Stimulated activated CD8-positive, alpha-beta memory T cell treated with anti-CD3 and anti-CD28 coated beads, Interleukin-15, amount 100 ng/mL, for 48 hours (primary cell): ENCODE results near the gene BIN1.

Source experiments
- DNase-seq, 2 donors: peaks; one replicate each; pipeline ENCODE4 v3.0.0-alpha.2; 2020; ENCODE audit warnings: low read depth in 2 of 2

Gene BIN1

DNA sequence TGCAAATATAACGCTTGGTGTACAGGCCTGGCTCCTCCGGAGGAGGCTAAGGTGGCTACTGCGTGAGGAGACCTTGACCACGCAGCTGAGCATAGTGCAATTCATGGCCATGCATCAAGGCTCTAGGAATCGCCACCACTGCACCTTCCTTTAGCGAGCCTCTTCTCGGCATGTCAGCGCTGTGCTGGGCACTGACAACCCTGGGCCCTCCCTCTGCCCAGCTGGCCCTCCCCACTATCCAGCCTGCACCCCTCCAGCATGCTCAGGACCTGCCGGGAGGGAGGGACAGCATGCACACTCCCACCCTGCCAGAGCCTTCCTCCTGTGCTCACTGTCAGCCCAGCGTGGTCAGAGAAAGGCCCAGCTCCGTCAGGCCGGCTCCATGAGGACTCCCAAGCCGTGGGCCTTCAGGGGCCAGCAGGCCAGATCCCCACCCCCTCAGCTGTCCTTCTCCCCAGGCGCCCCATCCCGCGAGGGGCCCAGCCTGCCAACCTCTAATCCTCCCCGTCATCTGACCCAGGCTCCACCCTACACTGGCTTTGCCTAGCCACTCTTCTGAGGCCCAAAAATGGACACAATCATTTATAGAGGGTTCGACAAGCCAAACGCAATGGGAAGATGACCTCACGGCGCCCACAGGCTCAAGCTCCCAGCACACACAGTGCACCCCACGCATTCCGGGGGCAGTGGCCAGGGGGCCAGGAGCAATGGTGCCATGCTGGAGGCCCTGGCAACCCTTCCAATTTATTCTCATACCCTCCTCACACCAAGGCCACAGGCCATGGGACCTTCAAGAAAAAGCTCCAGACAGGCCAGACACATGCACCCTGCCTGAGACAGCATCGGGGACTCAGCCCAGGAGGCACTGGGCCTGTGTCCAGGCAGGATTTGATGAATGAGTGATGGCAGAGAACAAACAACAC, 3.5 kb downstream of the BIN1 start:
- no peak for DNase-seq

DNA sequence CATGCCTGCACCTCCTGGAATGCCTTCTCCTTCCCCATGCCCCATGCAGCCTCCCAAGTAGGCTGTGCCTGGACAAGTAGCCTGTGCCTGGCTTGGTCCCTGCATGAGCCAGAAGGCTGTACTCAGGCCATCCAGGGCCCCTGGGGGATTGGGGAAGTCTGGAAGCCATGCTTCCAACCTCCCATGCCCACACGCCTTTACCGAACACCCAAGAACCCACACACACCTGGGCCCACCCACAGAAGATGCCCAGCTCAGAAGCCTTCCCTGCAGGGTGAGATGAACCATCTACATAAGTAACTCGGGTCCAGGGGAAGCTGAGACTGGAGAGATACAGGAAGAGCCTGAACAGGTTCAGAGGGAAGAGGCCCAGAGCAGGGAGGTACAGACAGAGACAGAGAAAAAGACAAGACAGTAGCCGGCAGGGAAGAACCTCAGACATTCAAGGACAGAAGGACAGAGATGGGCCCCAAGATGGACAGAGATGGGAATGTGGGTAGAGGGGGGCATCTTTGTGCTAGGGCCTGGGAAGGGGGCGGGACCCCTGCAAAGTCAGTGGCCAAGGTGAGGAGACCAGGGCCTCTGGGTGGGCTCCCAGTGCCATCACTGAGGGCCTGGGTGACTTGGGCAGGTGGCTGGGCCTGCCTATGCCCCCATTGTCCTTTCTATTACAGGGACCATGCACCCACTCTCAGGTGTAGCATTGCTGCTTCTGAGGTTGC, 4.3 kb downstream of the BIN1 start:
- no peak for DNase-seq

GRCh38 chr2:127101756-127102477, 5.0 kb downstream of the BIN1 start:
- no peak for DNase-seq

GRCh38 chr2:127101048-127101611, 5.8 kb downstream of the BIN1 start:
- DNase-seq, result no peak

DNA sequence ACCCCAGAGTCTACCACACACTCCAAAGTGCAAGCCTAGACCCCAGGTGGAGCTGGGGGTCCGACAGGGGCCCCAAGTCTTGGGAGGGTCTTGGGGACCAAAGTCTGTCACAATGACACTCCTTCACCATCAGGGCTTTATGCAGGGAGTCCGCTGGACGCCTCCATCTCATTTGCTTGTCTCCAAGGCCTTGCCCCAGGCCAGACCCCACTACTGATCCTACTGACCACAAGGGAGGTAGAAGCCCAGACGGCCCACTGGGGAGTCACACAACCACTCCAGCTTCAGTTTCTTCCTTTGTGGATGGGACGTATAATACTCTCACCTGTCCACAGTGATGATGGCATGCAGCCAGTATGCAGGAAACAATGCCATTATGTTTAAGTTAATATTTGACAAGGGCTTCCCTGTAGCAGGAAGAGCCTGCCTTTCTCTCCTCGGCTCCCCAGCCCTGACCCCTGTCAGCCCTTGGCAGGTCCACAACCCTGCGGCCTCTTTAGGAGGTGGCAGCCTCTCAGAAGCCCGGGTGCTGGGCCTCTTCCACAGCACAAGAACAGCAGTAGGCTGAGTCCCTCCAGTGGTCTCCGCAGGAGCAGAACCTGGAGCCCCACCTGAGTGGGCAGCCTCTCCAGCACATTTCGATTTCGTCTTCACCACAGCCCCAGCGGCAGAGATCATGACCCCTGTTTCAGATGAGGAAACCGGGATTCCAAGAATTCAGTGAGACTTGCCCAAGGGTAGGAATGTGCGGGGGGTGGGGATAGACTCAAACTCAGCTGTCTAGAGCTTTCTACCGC, 6.5 kb downstream of the BIN1 start:
- no peak for DNase-seq

- DNase-seq, result no peak
These were observed 8.2 kb downstream of the BIN1 start for GRCh38 chr2:127098711-127099110.

- no peak for DNase-seq
These were observed 8.9 kb downstream of the BIN1 start for GRCh38 chr2:127097841-127098651.

DNA sequence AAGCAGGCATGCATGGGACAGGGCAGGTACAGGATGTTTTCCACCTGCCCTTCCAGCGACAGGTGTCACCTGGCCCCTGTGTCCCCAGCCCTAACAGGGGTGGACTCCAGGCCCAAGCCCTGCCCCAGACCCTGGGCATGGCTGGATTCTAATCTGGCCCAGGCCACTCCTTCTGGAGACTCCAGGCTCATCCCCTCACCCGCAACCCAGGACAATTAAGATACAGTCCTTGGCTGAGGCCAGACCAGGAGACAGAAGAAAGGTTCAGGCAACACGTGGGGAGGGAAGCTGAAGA, 9.5 kb downstream of the BIN1 start:
- DNase-seq, result no peak

DNA sequence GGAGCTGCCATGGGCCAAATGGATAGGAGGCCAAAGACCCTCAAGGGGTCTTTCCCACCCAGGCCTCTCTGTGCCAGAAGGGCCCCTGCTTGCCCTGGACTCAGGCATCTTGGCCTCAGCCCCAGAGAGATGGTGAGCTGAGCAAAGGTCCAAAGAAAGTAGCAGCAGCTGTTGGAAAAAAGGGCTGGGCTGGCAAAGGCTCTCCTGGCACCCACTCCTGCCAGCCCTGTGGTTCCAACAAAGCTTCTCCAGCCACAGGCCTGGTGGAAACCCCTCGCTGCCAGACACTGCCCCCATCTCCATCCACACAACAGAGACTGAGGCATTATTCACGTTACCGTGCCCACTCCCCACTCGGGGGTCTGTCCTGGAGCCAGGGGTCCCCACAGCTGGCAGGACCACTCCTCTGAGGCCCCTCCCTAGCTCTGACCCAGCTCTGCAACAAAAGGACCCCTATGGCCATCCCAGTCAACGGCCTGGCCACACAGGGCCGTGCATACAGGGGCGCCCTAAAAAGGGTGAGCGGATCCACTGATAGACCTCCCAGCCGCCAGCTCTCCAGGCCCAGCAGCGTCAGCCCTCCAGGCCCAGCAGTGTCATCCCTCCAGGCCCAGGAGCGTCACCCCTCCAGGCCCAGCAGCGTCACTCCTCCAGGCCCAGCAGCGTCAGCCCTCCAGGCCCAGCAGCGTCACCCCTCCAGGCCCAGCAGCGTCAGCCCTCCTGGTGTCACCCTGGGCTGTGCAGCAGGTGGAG, 10.1 kb downstream of the BIN1 start:
- no peak for DNase-seq

DNA sequence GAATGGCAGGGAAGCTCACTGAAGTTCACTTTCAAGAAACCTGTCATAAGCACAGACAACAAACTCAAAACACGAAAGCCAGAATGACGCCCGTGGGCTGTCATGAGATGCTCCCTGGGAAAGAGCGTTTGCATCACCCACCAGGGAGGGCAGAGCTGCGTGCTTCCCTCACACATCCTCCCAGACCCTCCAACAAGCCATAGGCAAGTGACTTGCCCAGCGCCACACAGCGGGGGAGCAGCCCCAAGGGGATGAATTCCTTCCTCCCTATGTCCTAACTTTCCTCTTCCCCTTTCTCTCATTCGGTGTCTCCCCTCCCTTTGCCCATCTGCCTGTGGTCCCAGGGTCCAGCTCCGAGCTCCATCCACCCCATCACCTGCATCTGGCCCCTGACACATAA, 10.7 kb downstream of the BIN1 start:
- DNase-seq, result no peak

- DNase-seq, result no peak
These were observed 11.2 kb downstream of the BIN1 start for GRCh38 chr2:127095784-127096183.

GRCh38 chr2:127095367-127095641, 11.7 kb downstream of the BIN1 start:
- no peak for DNase-seq

DNA sequence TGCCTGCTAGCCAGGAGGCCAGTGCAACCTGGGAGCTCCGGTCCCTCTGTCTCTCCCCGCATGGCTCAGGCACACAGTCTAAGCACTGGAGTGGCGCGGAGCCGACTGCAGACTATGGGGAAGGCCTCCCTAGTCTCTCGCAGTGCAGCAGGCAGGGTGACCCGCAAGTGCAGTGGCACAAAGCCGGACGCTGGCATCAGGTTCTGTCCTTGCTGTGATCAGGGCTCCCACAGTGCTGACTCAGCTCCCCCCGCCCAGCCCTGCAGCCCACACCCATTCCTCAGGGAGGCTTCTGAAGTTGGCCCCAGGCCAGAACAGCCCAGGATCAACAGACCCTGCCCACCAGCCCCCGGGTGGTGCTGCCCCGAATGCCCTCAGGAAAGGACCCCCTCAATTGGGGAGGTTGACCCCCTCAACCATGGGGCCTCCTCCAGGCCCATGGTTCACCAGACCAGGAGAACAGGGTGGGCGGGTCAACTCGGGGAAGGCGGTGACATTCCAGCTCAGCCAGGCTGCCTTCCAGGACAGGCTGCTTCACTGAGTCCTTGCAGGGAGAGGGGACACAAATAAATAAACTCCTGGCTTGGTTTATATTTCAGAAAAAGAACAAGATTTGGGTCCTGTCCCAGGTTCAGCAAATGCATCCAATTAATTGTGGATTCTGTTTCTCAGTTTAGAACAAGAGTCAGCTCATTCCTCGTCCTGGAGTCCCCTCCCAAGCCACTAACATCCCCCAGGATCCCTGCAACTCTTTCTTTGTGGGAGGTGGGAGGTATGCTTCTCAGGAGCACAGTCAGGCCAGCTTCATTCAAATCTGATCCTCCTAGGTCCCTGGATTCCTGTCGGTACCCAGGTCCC, 12.2 kb downstream of the BIN1 start:
- DNase-seq, result no peak

DNA sequence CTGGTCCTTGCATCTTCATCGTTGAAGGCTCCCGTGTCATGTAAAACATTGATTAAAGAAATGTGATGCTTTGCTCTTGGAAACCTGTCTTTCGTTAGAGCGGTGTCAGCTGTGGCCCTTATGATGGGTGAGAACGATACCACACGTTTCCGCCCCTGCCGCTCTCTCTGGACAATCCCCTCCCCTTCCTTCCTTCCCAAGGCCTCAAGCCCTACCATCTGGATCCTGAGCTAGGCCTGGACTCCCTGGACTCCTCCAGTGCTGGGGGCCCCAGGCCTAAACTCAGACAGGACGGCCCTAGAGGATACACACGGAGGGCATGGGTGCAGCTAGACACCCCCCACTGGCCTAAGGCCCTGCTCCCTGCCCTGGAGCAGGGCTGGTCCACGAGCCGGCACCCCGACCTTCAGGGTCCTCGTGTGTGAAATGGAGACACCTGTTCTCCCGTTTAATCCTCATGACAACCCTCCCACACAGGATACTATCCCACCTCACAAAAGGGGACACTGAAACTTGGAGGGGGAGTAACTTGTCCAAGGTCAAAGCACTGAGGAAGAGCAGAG, 13.2 kb downstream of the BIN1 start:
- DNase-seq, result no peak

DNA sequence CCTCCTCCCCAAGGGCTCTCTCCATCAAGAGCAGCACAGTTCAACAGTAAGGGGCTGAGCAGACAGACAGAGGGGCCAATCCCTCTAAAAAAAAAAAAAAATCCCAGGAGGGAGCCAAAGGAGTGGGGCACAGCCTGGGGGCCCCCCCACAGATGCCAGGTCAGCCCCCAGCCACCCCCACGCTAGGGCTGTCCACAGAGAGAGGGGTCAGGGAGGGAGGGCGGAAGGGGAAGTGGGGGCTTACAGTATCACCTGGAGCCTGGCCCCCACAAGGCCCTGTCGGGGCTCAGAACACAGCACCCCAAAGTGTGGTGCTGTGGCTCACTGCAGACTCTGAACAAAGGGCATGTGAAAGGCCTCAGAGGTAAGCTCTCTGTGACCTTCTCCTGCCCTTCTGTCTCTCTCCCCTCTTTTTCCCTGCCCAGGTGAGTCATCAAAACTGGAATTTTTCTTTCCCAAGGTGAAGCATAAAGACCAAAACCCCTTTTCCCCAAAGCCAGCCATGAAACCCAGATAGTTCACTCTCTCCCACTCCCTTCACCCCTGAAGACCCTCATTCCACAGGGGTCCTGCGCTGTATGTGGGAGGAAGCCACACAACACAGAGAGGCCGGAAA, 13.9 kb downstream of the BIN1 start:
- no peak for DNase-seq

DNA sequence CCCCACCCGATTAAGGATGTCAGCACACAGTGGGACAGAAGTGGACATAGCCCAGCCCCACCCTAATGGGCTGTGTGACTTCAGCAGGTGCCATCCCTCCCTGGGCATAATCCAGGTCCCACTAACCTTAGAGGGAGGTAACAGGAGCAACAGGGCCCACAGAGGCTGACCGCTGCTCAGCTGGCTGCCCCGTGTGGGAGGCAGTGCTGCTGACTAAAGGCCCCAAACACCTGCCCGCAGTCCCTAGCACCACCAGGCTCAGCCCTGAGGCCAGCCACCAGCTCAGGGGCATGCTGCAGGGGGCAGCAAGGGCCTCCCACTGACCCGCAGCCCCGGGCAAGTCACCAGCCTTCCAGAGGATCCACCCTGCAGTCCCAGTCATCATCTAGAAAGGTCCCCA, 14.6 kb downstream of the BIN1 start:
- DNase-seq, result no peak

- DNase-seq, result no peak
These were observed 15.1 kb downstream of the BIN1 start for GRCh38 chr2:127091886-127092285.

GRCh38 chr2:127091148-127091547, 15.8 kb downstream of the BIN1 start:
- no peak for DNase-seq
